GM20000 (cell line): ENCODE measurements around the gene GNPTAB.

Experiments used
- DNase-seq: peaks from one replicate; pipeline ENCODE4 v3.0.0; 2012; ENCODE audit warnings: low spot score
- CTCF ChIP-seq: IDR thresholded peaks from 2 replicates; pipeline ENCODE4 v1.5.1; 2012; ENCODE audit warnings: mild to moderate bottlenecking, control low read depth; ENCODE audit errors: extremely low read depth, missing control alignments

The GNPTAB gene

GRCh38 chr12:101750152-101750551 lies 80.6 kb downstream of the GNPTAB start:
- TF ChIP-seq CTCF: no peak
- DNase-seq: no peak

DNA sequence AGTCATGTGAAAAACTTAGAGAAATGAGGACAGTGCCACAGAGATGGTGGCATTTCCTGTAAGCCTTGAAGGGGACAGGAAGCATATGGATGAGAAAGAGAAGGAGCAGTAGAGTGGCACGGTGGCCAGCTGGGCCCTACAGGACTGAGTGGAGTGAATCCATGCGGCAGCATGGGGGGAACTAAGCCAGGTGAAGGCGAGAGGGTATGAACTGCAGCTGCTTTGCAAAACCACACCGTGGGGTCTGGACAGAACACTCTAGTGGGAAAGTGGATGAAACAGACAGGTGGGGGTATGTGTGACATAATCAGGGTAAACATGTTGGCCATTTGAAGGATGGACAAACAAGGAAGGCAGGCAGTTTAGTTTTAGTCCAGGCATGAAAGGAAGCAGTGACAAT lies 81.1 kb downstream of the GNPTAB start:
- no peak for TF ChIP-seq CTCF
- no peak for DNase-seq

- no peak for DNase-seq
- TF ChIP-seq CTCF: no peak
These were observed 81.9 kb downstream of the GNPTAB start for GRCh38 chr12:101748907-101749306.

GRCh38 chr12:101747697-101748096 lies 83.1 kb downstream of the GNPTAB start:
- no peak for DNase-seq
- no peak for TF ChIP-seq CTCF

GRCh38 chr12:101746661-101747060 lies 84.1 kb downstream of the GNPTAB start:
- no peak for DNase-seq
- no peak for TF ChIP-seq CTCF

DNA sequence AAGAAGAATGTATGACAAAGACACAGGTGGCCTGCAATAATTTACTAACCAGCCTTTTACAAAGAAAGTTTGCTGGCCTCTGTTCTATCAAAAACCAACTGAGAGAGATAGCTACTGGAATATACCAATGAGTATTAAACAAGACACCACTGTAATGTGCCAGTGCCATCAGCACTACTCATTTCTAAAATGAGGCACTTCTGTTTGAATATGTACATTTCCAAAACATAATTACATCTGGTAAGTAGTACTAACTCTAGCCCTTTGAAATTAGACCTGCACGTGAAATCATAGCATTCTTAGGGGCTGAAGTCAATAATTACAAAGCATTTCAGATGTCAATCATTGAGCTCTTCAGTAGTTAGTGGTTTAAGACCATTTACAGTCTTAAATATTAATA lies 84.6 kb downstream of the GNPTAB start:
- TF ChIP-seq CTCF: no peak
- no peak for DNase-seq

- TF ChIP-seq CTCF: no peak
- DNase-seq: no peak
These were observed 85.3 kb downstream of the GNPTAB start for GRCh38 chr12:101745481-101745880.
